ENCODE results near the gene ZNF148. TPM values are rescaled to one million over a fixed set of nuclear protein-coding genes. Genes with fewer than 3 reads are reported as not detected.

ZNF148 gene
- total RNA-seq, 2 experiments from 2014 or later: 30.9 to 34.0 TPM

DNA sequence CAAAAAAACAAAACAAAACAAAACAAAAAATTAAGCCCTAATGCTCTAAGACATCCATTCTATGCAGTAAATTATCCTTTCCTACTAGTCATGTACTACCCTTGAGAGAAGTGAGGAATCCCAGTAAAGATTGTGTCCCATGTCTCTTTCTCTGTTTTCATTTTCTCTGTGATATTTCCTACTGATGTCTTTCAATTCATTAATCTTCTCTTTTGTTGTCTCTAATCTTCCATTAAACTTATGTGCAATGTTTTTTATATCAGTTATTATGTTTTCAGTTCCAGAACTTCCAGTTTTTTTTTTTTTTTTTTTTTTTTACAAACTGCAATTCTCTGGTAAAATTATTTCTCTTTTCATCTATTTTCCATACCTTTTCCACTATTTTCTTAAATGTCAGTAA is 118.5 kb downstream of the ZNF148 start:
- ChIA-PET CTCF (no interaction called here), POLR2A (no interaction called here)
- Mint-ChIP-seq H3K4me3 (no peak overlapping the region), H3K27me3 (no peaks in the 10 kb centered on the region), H3K36me3 (ENCODE audit: low read depth) (peaks cover 77% of the 10 kb centered on the region), H3K9me3 (peaks cover 6% of the 10 kb centered on the region), H3K27ac (no peak overlapping the region), H3K4me1 (ENCODE audit: low read depth) (peaks cover 4% of the 10 kb centered on the region)
- Histone ChIP-seq H3K4me1 (ENCODE audit: insufficient read depth, low read length) (no peaks in the 10 kb centered on the region), H3K36me3 (ENCODE audit: insufficient read depth, low read length) (peaks cover 2% of the 10 kb centered on the region), H3K9me3 (ENCODE audit: control insufficient read depth in 1 of 2, insufficient read depth in 1 of 2, low read length in 2 of 2) (peaks cover 0 to 12% of the 10 kb centered on the region in 2 experiments), H3K4me3 (ENCODE audit: low read length) (no peak overlapping the region), H3K27ac (ENCODE audit: low read depth in 1 of 2, low read length in 2 of 2) (no peak overlapping the region), H3K27me3 (ENCODE audit: control insufficient read depth in 1 of 2, insufficient read depth in 2 of 2, low read length in 2 of 2) (no peaks in the 10 kb centered on the region)
- intact Hi-C loops (cut with DNase I, micrococcal nuclease): no loop called here
- no peak for DNase-seq
- TF ChIP-seq CTCF (IDR thresholded peaks at IDR 0.05): no peak
- no peak for ATAC-seq (ENCODE audit: poor library complexity)

GRCh38 chr3:125250973-125251372 is 124.2 kb downstream of the ZNF148 start:
- Histone ChIP-seq H3K27me3 (ENCODE audit: control insufficient read depth in 1 of 2, insufficient read depth in 2 of 2, low read length in 2 of 2) (no peaks in the 10 kb centered on the region), H3K4me3 (ENCODE audit: low read length) (no peak overlapping the region), H3K36me3 (ENCODE audit: insufficient read depth, low read length) (no peaks in the 10 kb centered on the region), H3K9me3 (ENCODE audit: control insufficient read depth in 1 of 2, insufficient read depth in 1 of 2, low read length in 2 of 2) (peaks cover 0 to under 1% of the 10 kb centered on the region in 2 experiments), H3K27ac (ENCODE audit: low read depth in 1 of 2, low read length in 2 of 2) (no peak overlapping the region), H3K4me1 (ENCODE audit: insufficient read depth, low read length) (no peaks in the 10 kb centered on the region)
- Mint-ChIP-seq H3K27ac (no peak overlapping the region), H3K9me3 (no peaks in the 10 kb centered on the region), H3K4me1 (ENCODE audit: low read depth) (no peaks in the 10 kb centered on the region), H3K4me3 (no peak overlapping the region), H3K36me3 (ENCODE audit: low read depth) (peaks cover 50% of the 10 kb centered on the region), H3K27me3 (no peaks in the 10 kb centered on the region)
- no peak for ATAC-seq (ENCODE audit: poor library complexity)
- ChIA-PET POLR2A (no interaction called here), CTCF (no interaction called here)
- no peak for TF ChIP-seq CTCF (IDR thresholded peaks at IDR 0.05)
- intact Hi-C loops (cut with DNase I, micrococcal nuclease): no loop called here
- no peak for DNase-seq

DNA sequence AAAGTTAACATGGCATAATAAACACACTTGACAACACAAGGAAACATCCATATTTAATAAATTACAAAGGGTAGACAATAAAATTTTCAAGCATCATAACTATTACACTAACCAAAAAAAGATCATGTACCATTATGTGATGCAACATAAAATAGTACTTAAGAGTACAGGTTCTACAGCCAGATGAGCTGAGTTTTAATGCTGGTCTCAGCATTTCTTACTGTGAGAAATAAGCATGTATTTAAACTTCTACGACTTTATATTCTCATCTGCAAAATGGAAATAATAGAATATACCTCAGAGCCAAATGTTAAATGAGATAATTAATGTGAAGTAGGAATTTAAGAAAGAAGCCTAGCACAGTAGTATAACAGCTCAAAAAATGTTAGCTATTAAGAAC is 128.9 kb downstream of the ZNF148 start:
- no peak for ATAC-seq (ENCODE audit: poor library complexity)
- no peak overlapping the region for H3K4me3 ChIP-seq (ENCODE audit: low read length)
- H3K27ac Mint-ChIP-seq: no peak overlapping the region
- no peak for DNase-seq
- ChIA-PET POLR2A (no interaction called here), CTCF (no interaction called here)
- no peaks in the 10 kb centered on the region for H3K4me1 Mint-ChIP-seq (ENCODE audit: low read depth)
- no peaks in the 10 kb centered on the region for H3K36me3 ChIP-seq (ENCODE audit: insufficient read depth, low read length)
- no peaks in the 10 kb centered on the region for H3K4me1 ChIP-seq (ENCODE audit: insufficient read depth, low read length)
- TF ChIP-seq CTCF (IDR thresholded peaks at IDR 0.05): no peak
- H3K27me3 ChIP-seq (ENCODE audit: control insufficient read depth in 1 of 2, insufficient read depth in 2 of 2, low read length in 2 of 2): no peaks in the 10 kb centered on the region
- no peaks in the 10 kb centered on the region for H3K9me3 Mint-ChIP-seq
- H3K27me3 Mint-ChIP-seq: no peaks in the 10 kb centered on the region
- peaks cover 55% of the 10 kb centered on the region for H3K36me3 Mint-ChIP-seq (ENCODE audit: low read depth)
- H3K4me3 Mint-ChIP-seq: no peak overlapping the region
- no peaks in the 10 kb centered on the region for H3K9me3 ChIP-seq (ENCODE audit: control insufficient read depth in 1 of 2, insufficient read depth in 1 of 2, low read length in 2 of 2)
- no peak overlapping the region for H3K27ac ChIP-seq (ENCODE audit: low read depth in 1 of 2, low read length in 2 of 2)
- intact Hi-C loops (cut with DNase I, micrococcal nuclease): no loop called here

All from CD4-positive, alpha-beta T cell (primary cell).